Adrenal gland (tissue), 5 donors: Measurements from ENCODE around the gene MED12.

ENCODE experiments used
- CTCF ChIP-seq, 6 experiments: fragments of 450-650 bp in 4 of 6; fragments of 200-600 bp in 2 of 6; sonication (generic) in 1 of 6; IDR thresholded peaks; 1 replicate in 5 of 6; 2 replicates in 1 of 6; pipeline versions ENCODE4 v1.5.1 to v1.8.0; 2016 to 2021; ENCODE audit warnings: antibody characterized with exemption in 6 of 6, mild to moderate bottlenecking in 2 of 6, moderate library complexity in 1 of 6
- POLR2A ChIP-seq, 2 donors: fragments of 450-650 bp; IDR thresholded peaks; one replicate each; pipeline ENCODE4 v1.6.1; 2017; ENCODE audit warnings: antibody characterized with exemption in 2 of 2, mild to moderate bottlenecking in 2 of 2, moderate library complexity in 1 of 2
- donor health status: DM: no; HTN: no; CAD: no.

DNA sequence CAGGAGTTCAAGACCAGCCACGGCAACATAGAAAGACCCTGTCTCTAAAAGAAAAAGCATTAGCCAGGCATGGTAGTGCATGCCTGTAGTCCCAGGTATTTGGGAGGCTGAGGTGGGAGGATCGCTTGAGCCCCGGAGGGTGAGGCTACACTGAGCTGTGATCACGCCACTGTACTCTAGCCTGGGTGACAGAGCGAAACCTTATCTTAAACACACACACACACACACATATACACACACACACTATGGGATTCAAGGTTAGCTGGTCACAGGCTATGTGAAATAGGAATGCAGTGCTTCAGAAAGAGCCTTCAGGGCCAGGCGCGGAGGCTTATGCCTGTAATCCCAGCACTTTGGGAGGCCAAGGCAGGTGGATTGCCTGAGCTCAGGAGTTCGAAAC lies 49.7 kb downstream of the MED12 start:
- TF ChIP-seq CTCF (IDR thresholded peaks at IDR 0.05) (no peak), POLR2A (IDR thresholded peaks at IDR 0.05) (no peak)
